Activated CD8-positive, alpha-beta T cell treated with anti-CD3 and anti-CD28 coated beads for 36 hours (primary cell): ENCODE results near the gene SYNDIG1. TPM values are rescaled to one million over a fixed set of nuclear protein-coding genes. Genes with fewer than 3 reads are reported as not detected.

Experiments used
- ATAC-seq: fragments of 200-7000 bp; cut with Tn5 transposase; one replicate; pipeline ENCODE4 v1.10.0; 2021; ENCODE audit warnings: mild to moderate bottlenecking, moderate library complexity
- CTCF ChIA-PET: fragments of 350-600 bp; sonication (Branson Sonifier 250); formaldehyde crosslinking; loops from one replicate; lab custom pipeline; 2021; ENCODE audit warnings: antibody characterized with exemption; lab: Charles Lee
- POLR2A ChIA-PET: fragments of 350-600 bp; sonication (Branson Sonifier 250); formaldehyde crosslinking; loops from one replicate; lab custom pipeline; 2021; ENCODE audit warnings: antibody characterized with exemption; lab: Charles Lee
- DNase-seq: peaks from one replicate; pipeline ENCODE4 v3.0.0-alpha.2; 2020
- H3K27ac Mint-ChIP-seq: one replicate; pipeline ENCODE4 v1.8.0; 2021; ENCODE audit warnings: mild to moderate bottlenecking, mixed read lengths
- H3K27me3 Mint-ChIP-seq: one replicate; pipeline ENCODE4 v1.8.0; 2021; ENCODE audit warnings: mixed read lengths
- H3K36me3 Mint-ChIP-seq: one replicate; pipeline ENCODE4 v1.8.0; 2021; ENCODE audit warnings: low read depth, mixed read lengths
- H3K4me1 Mint-ChIP-seq: one replicate; pipeline ENCODE4 v1.8.0; 2021; ENCODE audit warnings: low read depth, mixed read lengths
- H3K4me3 Mint-ChIP-seq: one replicate; pipeline ENCODE4 v1.8.0; 2021; ENCODE audit warnings: mild to moderate bottlenecking, moderate library complexity, mixed read lengths
- H3K9me3 Mint-ChIP-seq: one replicate; pipeline ENCODE4 v1.8.0; 2021; ENCODE audit warnings: mixed read lengths
- CTCF ChIP-seq: fragments of 200-600 bp; IDR thresholded peaks from one replicate; pipeline ENCODE4 v1.8.0; 2022; ENCODE audit warnings: antibody characterized with exemption, mild to moderate bottlenecking
- intact Hi-C: fragments of 100-400 bp; cut with micrococcal nuclease; formaldehyde crosslinking; loops from one replicate; pipeline ENCODE4 v1.10.0; 2022
- total RNA-seq, 2 experiments: library from RNA; stranded (reverse); gene quantifications; one replicate each; pipeline ENCODE4 v1.2.3, GENCODE V29; 2021

Gene SYNDIG1
- total RNA-seq, 2 experiments from 2014 or later: not detected

- no peak for TF ChIP-seq CTCF
- ChIA-PET POLR2A (no interaction called here), CTCF (no interaction called here)
- Mint-ChIP-seq H3K9me3 (peaks cover 1% of the 10 kb centered on the region), H3K36me3 (no peaks in the 10 kb centered on the region), H3K27me3 (peaks cover 2% of the 10 kb centered on the region), H3K27ac (no peak overlapping the region), H3K4me1 (no peaks in the 10 kb centered on the region), H3K4me3 (no peak overlapping the region)
- DNase-seq (no peak), ATAC-seq (no peak)
- intact Hi-C loops: no loop called here
These were observed 221.0 kb downstream of the SYNDIG1 start for GRCh38 chr20:24690408-24690807.

GRCh38 chr20:24691901-24692351 is 222.5 kb downstream of the SYNDIG1 start:
- no peak overlapping the region for H3K27ac Mint-ChIP-seq

GRCh38 chr20:24692446-24693200 is 223.2 kb downstream of the SYNDIG1 start:
- Mint-ChIP-seq H3K36me3 (no peaks in the 10 kb centered on the region), H3K9me3 (peaks cover under 1% of the 10 kb centered on the region), H3K4me1 (no peaks in the 10 kb centered on the region), H3K27me3 (peaks cover 2% of the 10 kb centered on the region), H3K27ac (no peak overlapping the region), H3K4me3 (no peak overlapping the region)
- DNase-seq (no peak), ATAC-seq (no peak)
- POLR2A ChIA-PET: no interaction called here
- CTCF ChIA-PET: no interaction called here
- no peak for TF ChIP-seq CTCF
- intact Hi-C loops: no loop called here

More at GRCh38 chr20:24691901-24692351, 222.5 kb downstream of the SYNDIG1 start:
- ChIA-PET POLR2A (no interaction called here), CTCF (no interaction called here)
- H3K9me3 Mint-ChIP-seq: peaks cover 1% of the 10 kb centered on the region
- no peak for DNase-seq
- H3K4me3 Mint-ChIP-seq: no peak overlapping the region
- H3K4me1 Mint-ChIP-seq: no peaks in the 10 kb centered on the region
- TF ChIP-seq CTCF: no peak
- H3K36me3 Mint-ChIP-seq: no peaks in the 10 kb centered on the region
- H3K27me3 Mint-ChIP-seq: peaks cover 2% of the 10 kb centered on the region
- intact Hi-C loops: no loop called here
- ATAC-seq: no peak

- ChIA-PET CTCF (no interaction called here), POLR2A (no interaction called here)
- intact Hi-C loops: no loop called here
- Mint-ChIP-seq H3K4me3 (no peak overlapping the region), H3K36me3 (no peaks in the 10 kb centered on the region), H3K27ac (no peak overlapping the region), H3K9me3 (no peaks in the 10 kb centered on the region), H3K27me3 (peaks cover 2% of the 10 kb centered on the region), H3K4me1 (no peaks in the 10 kb centered on the region)
- DNase-seq: no peak
- TF ChIP-seq CTCF: no peak
- ATAC-seq: no peak
These were observed 224.2 kb downstream of the SYNDIG1 start for GRCh38 chr20:24693466-24694156.

GRCh38 chr20:24694157-24694726 is 224.8 kb downstream of the SYNDIG1 start:
- Mint-ChIP-seq H3K36me3 (no peaks in the 10 kb centered on the region), H3K4me3 (no peak overlapping the region), H3K4me1 (no peaks in the 10 kb centered on the region), H3K9me3 (no peaks in the 10 kb centered on the region), H3K27me3 (peaks cover 2% of the 10 kb centered on the region), H3K27ac (no peak overlapping the region)
- ChIA-PET CTCF (no interaction called here), POLR2A (no interaction called here)
- no peak for ATAC-seq
- no peak for DNase-seq
- no peak for TF ChIP-seq CTCF
- intact Hi-C loops: no loop called here
